ENCODE data around the gene AK5. TPM values are rescaled to one million over a fixed set of nuclear protein-coding genes. Genes with fewer than 3 reads are reported as not detected.

The AK5 gene
- total RNA-seq, 1 donor from 2014 or later = 0.51 TPM

- ATAC-seq (no peak), DNase-seq (ENCODE audit: missing footprints) (no peak)
- intact Hi-C loops (cut with DNase I) = no loop called here
Observed at GRCh38 chr1:77544845-77545244, 263.0 kb downstream of the AK5 start.

GRCh38 chr1:77545970-77546369 lies 264.2 kb downstream of the AK5 start:
- DNase-seq (ENCODE audit: missing footprints) (no peak), ATAC-seq (no peak)
- intact Hi-C loops (cut with DNase I) = no loop called here

GRCh38 chr1:77546890-77547289 lies 265.1 kb downstream of the AK5 start:
- DNase-seq (ENCODE audit: missing footprints) = no peak
- no peak for ATAC-seq
- intact Hi-C loops (cut with DNase I) = no loop called here

- intact Hi-C loops (cut with DNase I) = no loop called here
- DNase-seq (ENCODE audit: missing footprints) (no peak), ATAC-seq (peak; percentile 50)
Observed at GRCh38 chr1:77548285-77548684, 266.5 kb downstream of the AK5 start.

- DNase-seq (ENCODE audit: missing footprints) = no peak
- no peak for ATAC-seq
- intact Hi-C loops (cut with DNase I) = no loop called here
Observed at GRCh38 chr1:77550135-77550534, 268.3 kb downstream of the AK5 start.

GRCh38 chr1:77552626-77553025 lies 270.8 kb downstream of the AK5 start:
- ATAC-seq (no peak), DNase-seq (ENCODE audit: missing footprints) (no peak)
- intact Hi-C loops (cut with DNase I) = no loop called here

- intact Hi-C loops (cut with DNase I) = no loop called here
- DNase-seq (ENCODE audit: missing footprints) = no peak
- ATAC-seq = no peak
Observed at GRCh38 chr1:77553568-77554291, 271.9 kb downstream of the AK5 start.

GRCh38 chr1:77556045-77556444 lies 274.2 kb downstream of the AK5 start:
- intact Hi-C loops (cut with DNase I) = no loop called here
- DNase-seq (ENCODE audit: missing footprints) (no peak), ATAC-seq (no peak)

- intact Hi-C loops (cut with DNase I) = no loop called here
- no peak for DNase-seq (ENCODE audit: missing footprints)
- ATAC-seq = no peak
Observed at GRCh38 chr1:77557053-77557452, 275.2 kb downstream of the AK5 start.

GRCh38 chr1:77558591-77559164 lies 276.9 kb downstream of the AK5 start:
- no peak for DNase-seq (ENCODE audit: missing footprints)
- ATAC-seq = peak; percentile 28
- intact Hi-C loops (cut with DNase I) = no loop called here

- ATAC-seq (no peak), DNase-seq (ENCODE audit: missing footprints) (no peak)
- intact Hi-C loops (cut with DNase I) = no loop called here
Observed at GRCh38 chr1:77560741-77561140, 278.9 kb downstream of the AK5 start.

- intact Hi-C loops (cut with DNase I) = no loop called here
- no peak for DNase-seq (ENCODE audit: missing footprints)
- no peak for ATAC-seq
Observed at GRCh38 chr1:77562596-77563150, 280.9 kb downstream of the AK5 start.

GRCh38 chr1:77565321-77565720 lies 283.5 kb downstream of the AK5 start:
- no peak for ATAC-seq
- intact Hi-C loops (cut with DNase I) = no loop called here
- DNase-seq (ENCODE audit: missing footprints) = no peak

GRCh38 chr1:77571642-77572041 lies 289.8 kb downstream of the AK5 start:
- ATAC-seq = no peak
- intact Hi-C loops (cut with DNase I) = no loop called here
- no peak for DNase-seq (ENCODE audit: missing footprints)

- DNase-seq (ENCODE audit: missing footprints) (no peak), ATAC-seq (no peak)
- intact Hi-C loops (cut with DNase I) = no loop called here
Observed at GRCh38 chr1:77579547-77579946, 297.7 kb downstream of the AK5 start.

- intact Hi-C loops (cut with DNase I) = loop anchor here (10.0 kb wide), 1 partner anchor 102 kb away; the partner anchor contains the start of gene ZZZ3
- ATAC-seq (no peak), DNase-seq (ENCODE audit: missing footprints) (no peak)
Observed at GRCh38 chr1:77582905-77583304, 301.1 kb downstream of the AK5 start.

- DNase-seq (ENCODE audit: missing footprints) (no peak), ATAC-seq (no peak)
- intact Hi-C loops (cut with DNase I) = loop anchor here (10.0 kb wide), 1 partner anchor 101 kb away; the partner anchor contains the start of gene ZZZ3
Observed at GRCh38 chr1:77583483-77583882, 301.7 kb downstream of the AK5 start.

GRCh38 chr1:77584884-77585283 lies 303.1 kb downstream of the AK5 start:
- ATAC-seq (no peak), DNase-seq (ENCODE audit: missing footprints) (no peak)
- intact Hi-C loops (cut with DNase I) = loop anchor here (10.0 kb wide), 1 partner anchor 100 kb away; the partner anchor contains the start of gene ZZZ3

GRCh38 chr1:77585610-77586314 lies 303.9 kb downstream of the AK5 start:
- intact Hi-C loops (cut with DNase I) = loop anchor here (10.0 kb wide), 1 partner anchor 99 kb away; the partner anchor contains the start of gene ZZZ3
- DNase-seq (ENCODE audit: missing footprints) = no peak

More at GRCh38 chr1:77585610-77586314, 303.9 kb downstream of the AK5 start:
- ATAC-seq = no peak

Measured in Right ventricle myocardium inferior (tissue), 1 donor.